ENCODE results near the gene SOX6. TPM values are rescaled to one million over a fixed set of nuclear protein-coding genes. Genes with fewer than 3 reads are reported as not detected.

Gene SOX6
- total and polyA plus RNA-seq, 2 experiments from 2014 or later, result 0.03 to 0.66 TPM

- TF ChIP-seq CTCF (conservative IDR thresholded peaks at IDR 0.05; ENCODE audit: low read depth in 2 of 2) (no peak), ETS1 (IDR thresholded peaks at IDR 0.05) (no peak)
These were observed 356.3 kb downstream of the SOX6 start (continued) for GRCh38 chr11:16000065-16000464.

GRCh38 chr11:15993345-15993744 is 363.0 kb downstream of the SOX6 start:
- no peaks in the 10 kb centered on the region for H3F3A ChIP-seq (replicated peaks; ENCODE audit: low read depth)
- Mint-ChIP-seq H3K4me3 (no peak overlapping the region), H3K36me3 (ENCODE audit: low read depth) (no peaks in the 10 kb centered on the region), H3K27me3 (ENCODE audit: insufficient read depth, low read depth, poor library complexity) (peaks cover 75% of the 10 kb centered on the region), H3K27ac (no peak overlapping the region), H3K4me1 (peaks cover 5% of the 10 kb centered on the region; the same call in 1 of the 3 replicates), H3K9me3 (no peaks in the 10 kb centered on the region)
- no peak overlapping the region for H3K4me2 ChIP-seq
- DNase-seq (ENCODE audit: low spot score), result no peak
- no peak for ATAC-seq
- no peaks in the 10 kb centered on the region for H3K36me3 ChIP-seq (ENCODE audit: insufficient read depth)
- TF ChIP-seq EZH2phosphoT487 (IDR thresholded peaks at IDR 0.05; ENCODE audit: unreplicated experiment), result no peak
- TF ChIP-seq, protein P1, sequence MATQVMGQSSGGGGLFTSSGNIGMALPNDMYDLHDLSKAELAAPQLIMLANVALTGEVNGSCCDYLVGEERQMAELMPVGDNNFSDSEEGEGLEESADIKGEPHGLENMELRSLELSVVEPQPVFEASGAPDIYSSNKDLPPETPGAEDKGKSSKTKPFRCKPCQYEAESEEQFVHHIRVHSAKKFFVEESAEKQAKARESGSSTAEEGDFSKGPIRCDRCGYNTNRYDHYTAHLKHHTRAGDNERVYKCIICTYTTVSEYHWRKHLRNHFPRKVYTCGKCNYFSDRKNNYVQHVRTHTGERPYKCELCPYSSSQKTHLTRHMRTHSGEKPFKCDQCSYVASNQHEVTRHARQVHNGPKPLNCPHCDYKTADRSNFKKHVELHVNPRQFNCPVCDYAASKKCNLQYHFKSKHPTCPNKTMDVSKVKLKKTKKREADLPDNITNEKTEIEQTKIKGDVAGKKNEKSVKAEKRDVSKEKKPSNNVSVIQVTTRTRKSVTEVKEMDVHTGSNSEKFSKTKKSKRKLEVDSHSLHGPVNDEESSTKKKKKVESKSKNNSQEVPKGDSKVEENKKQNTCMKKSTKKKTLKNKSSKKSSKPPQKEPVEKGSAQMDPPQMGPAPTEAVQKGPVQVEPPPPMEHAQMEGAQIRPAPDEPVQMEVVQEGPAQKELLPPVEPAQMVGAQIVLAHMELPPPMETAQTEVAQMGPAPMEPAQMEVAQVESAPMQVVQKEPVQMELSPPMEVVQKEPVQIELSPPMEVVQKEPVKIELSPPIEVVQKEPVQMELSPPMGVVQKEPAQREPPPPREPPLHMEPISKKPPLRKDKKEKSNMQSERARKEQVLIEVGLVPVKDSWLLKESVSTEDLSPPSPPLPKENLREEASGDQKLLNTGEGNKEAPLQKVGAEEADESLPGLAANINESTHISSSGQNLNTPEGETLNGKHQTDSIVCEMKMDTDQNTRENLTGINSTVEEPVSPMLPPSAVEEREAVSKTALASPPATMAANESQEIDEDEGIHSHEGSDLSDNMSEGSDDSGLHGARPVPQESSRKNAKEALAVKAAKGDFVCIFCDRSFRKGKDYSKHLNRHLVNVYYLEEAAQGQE (IDR thresholded peaks at IDR 0.05; ENCODE audit: unreplicated experiment), result no peak
- TF ChIP-seq STAT1 (IDR thresholded peaks at IDR 0.05; ENCODE audit: unreplicated experiment), result no peak
- TF ChIP-seq, protein P2, sequence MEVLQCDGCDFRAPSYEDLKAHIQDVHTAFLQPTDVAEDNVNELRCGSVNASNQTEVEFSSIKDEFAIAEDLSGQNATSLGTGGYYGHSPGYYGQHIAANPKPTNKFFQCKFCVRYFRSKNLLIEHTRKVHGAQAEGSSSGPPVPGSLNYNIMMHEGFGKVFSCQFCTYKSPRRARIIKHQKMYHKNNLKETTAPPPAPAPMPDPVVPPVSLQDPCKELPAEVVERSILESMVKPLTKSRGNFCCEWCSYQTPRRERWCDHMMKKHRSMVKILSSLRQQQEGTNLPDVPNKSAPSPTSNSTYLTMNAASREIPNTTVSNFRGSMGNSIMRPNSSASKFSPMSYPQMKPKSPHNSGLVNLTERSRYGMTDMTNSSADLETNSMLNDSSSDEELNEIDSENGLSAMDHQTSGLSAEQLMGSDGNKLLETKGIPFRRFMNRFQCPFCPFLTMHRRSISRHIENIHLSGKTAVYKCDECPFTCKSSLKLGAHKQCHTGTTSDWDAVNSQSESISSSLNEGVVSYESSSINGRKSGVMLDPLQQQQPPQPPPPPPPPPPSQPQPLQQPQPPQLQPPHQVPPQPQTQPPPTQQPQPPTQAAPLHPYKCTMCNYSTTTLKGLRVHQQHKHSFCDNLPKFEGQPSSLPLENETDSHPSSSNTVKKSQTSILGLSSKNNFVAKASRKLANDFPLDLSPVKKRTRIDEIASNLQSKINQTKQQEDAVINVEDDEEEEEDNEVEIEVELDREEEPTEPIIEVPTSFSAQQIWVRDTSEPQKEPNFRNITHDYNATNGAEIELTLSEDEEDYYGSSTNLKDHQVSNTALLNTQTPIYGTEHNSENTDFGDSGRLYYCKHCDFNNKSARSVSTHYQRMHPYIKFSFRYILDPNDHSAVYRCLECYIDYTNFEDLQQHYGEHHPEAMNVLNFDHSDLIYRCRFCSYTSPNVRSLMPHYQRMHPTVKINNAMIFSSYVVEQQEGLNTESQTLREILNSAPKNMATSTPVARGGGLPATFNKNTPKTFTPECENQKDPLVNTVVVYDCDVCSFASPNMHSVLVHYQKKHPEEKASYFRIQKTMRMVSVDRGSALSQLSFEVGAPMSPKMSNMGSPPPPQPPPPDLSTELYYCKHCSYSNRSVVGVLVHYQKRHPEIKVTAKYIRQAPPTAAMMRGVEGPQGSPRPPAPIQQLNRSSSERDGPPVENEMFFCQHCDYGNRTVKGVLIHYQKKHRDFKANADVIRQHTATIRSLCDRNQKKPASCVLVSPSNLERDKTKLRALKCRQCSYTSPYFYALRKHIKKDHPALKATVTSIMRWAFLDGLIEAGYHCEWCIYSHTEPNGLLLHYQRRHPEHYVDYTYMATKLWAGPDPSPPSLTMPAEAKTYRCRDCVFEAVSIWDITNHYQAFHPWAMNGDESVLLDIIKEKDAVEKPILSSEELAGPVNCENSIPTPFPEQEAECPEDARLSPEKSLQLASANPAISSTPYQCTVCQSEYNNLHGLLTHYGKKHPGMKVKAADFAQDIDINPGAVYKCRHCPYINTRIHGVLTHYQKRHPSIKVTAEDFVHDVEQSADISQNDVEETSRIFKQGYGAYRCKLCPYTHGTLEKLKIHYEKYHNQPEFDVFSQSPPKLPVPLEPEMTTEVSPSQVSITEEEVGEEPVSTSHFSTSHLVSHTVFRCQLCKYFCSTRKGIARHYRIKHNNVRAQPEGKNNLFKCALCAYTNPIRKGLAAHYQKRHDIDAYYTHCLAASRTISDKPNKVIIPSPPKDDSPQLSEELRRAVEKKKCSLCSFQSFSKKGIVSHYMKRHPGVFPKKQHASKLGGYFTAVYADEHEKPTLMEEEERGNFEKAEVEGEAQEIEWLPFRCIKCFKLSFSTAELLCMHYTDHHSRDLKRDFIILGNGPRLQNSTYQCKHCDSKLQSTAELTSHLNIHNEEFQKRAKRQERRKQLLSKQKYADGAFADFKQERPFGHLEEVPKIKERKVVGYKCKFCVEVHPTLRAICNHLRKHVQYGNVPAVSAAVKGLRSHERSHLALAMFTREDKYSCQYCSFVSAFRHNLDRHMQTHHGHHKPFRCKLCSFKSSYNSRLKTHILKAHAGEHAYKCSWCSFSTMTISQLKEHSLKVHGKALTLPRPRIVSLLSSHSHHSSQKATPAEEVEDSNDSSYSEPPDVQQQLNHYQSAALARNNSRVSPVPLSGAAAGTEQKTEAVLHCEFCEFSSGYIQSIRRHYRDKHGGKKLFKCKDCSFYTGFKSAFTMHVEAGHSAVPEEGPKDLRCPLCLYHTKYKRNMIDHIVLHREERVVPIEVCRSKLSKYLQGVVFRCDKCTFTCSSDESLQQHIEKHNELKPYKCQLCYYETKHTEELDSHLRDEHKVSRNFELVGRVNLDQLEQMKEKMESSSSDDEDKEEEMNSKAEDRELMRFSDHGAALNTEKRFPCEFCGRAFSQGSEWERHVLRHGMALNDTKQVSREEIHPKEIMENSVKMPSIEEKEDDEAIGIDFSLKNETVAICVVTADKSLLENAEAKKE (CRISPR knock-in tag; IDR thresholded peaks at IDR 0.05), result no peak
- no peak for TF ChIP-seq ZNF331 (CRISPR knock-in tag; IDR thresholded peaks at IDR 0.05; ENCODE audit: low read depth)
- TF ChIP-seq POLR2AphosphoS5 (IDR thresholded peaks at IDR 0.05; ENCODE audit: low read depth), result no peak
- no peak for TF ChIP-seq JUNB (IDR thresholded peaks at IDR 0.05; ENCODE audit: unreplicated experiment)
- no peak for TF ChIP-seq EZH2 (IDR thresholded peaks at IDR 0.05; ENCODE audit: low read depth, unreplicated experiment)
- TF ChIP-seq CREB1 (CRISPR knock-in tag; IDR thresholded peaks at IDR 0.05; ENCODE audit: low read depth), result no peak
- H2AFZ ChIP-seq, result no peak overlapping the region
- H4K20me1 ChIP-seq (replicated peaks; ENCODE audit: insufficient read depth), result peaks cover 7% of the 10 kb centered on the region; the same call in 1 of the 2 replicates
- peaks cover 6% of the 10 kb centered on the region; the same call in 1 of the 2 replicates for H3K4me1 ChIP-seq (ENCODE audit: insufficient read depth)
- no peaks in the 10 kb centered on the region for H3K79me2 ChIP-seq (replicated peaks; ENCODE audit: insufficient read depth)
- no peak overlapping the region for H3K27ac ChIP-seq (ENCODE audit: low read depth)
- H3K9me2 ChIP-seq (ENCODE audit: insufficient read depth), result no peaks in the 10 kb centered on the region
- no peak overlapping the region for H3K4me3 ChIP-seq
- peaks cover 95% of the 10 kb centered on the region for H3K27me3 ChIP-seq (ENCODE audit: insufficient read depth)

Data from GM23338 (cell line).